ENCODE measurements around the gene LCN12.

LCN12 gene

DNA sequence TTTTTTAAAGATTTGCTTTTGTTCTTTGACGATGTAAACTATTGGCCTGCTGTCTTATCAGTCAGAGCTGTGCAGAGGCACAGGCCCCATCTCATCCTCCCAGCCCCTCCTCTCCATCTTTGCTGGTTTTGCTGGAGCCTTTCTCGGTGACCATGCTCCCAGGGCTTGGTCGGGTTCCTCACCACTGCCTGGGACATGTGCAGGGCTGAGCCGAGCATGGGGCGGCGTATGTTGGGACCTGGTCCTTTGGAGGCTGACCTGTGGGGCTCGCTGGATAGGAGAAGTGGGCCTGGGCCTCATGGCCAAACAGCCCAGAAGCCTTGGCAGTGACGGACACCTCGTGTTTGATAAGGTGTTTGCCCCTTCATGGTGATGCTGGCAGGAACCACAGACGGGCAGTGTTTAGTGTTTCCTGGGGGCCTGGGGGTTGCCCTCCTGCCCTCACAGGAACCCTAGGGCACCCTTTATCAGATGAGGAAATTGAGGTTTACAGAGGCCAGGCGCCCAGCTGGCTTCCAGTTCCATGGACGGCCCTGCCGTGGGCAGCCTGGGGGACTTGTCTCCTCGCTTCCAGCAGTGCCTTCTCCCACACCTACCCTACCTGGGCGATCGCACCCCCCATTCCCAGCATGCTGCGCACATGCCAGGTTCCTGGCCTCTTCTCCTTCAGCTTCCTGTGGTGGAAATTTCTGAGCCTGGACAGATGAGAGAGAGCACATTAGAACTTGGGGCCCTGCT lies 38.2 kb upstream of the LCN12 start:
- H3F3A ChIP-seq (ENCODE audit: control insufficient read depth, insufficient read depth): no peaks in the 10 kb centered on the region
- H3K4me3 ChIP-seq (ENCODE audit: low read length): no peak overlapping the region
- no peak overlapping the region for H3K4me2 ChIP-seq (ENCODE audit: low read length)
- H3K27ac ChIP-seq (ENCODE audit: low read depth, low read length): no peak overlapping the region
- H3K9me2 ChIP-seq (replicated peaks; ENCODE audit: control insufficient read depth, low read length): no peaks in the 10 kb centered on the region
- 0 out of 2 replicates have a peak, but pooled peaks cover 3% of the 10 kb centered on the region for H4K20me1 ChIP-seq (ENCODE audit: control insufficient read depth, insufficient read depth, low read depth, low read length)
- peaks cover 10% of the 10 kb centered on the region for H3K79me2 ChIP-seq (ENCODE audit: control insufficient read depth, low read length)
- no peaks in the 10 kb centered on the region for H3K9me3 ChIP-seq (ENCODE audit: control insufficient read depth, insufficient read depth, low read length)
- TF ChIP-seq, protein P1, sequence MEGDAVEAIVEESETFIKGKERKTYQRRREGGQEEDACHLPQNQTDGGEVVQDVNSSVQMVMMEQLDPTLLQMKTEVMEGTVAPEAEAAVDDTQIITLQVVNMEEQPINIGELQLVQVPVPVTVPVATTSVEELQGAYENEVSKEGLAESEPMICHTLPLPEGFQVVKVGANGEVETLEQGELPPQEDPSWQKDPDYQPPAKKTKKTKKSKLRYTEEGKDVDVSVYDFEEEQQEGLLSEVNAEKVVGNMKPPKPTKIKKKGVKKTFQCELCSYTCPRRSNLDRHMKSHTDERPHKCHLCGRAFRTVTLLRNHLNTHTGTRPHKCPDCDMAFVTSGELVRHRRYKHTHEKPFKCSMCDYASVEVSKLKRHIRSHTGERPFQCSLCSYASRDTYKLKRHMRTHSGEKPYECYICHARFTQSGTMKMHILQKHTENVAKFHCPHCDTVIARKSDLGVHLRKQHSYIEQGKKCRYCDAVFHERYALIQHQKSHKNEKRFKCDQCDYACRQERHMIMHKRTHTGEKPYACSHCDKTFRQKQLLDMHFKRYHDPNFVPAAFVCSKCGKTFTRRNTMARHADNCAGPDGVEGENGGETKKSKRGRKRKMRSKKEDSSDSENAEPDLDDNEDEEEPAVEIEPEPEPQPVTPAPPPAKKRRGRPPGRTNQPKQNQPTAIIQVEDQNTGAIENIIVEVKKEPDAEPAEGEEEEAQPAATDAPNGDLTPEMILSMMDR (IDR thresholded peaks at IDR 0.05; ENCODE audit: low read depth, low read length, poor library complexity, severe bottlenecking): no peak
- TF ChIP-seq EZH2phosphoT487 (IDR thresholded peaks at IDR 0.05; ENCODE audit: borderline replicate concordance, low read length): no peak
- no peaks in the 10 kb centered on the region for H3K4me1 ChIP-seq (ENCODE audit: control insufficient read depth, low read length)
- H3K27me3 ChIP-seq (ENCODE audit: control insufficient read depth, low read length): no peaks in the 10 kb centered on the region
- H3K36me3 ChIP-seq (ENCODE audit: control insufficient read depth, low read length): peaks cover 74% of the 10 kb centered on the region

DNA sequence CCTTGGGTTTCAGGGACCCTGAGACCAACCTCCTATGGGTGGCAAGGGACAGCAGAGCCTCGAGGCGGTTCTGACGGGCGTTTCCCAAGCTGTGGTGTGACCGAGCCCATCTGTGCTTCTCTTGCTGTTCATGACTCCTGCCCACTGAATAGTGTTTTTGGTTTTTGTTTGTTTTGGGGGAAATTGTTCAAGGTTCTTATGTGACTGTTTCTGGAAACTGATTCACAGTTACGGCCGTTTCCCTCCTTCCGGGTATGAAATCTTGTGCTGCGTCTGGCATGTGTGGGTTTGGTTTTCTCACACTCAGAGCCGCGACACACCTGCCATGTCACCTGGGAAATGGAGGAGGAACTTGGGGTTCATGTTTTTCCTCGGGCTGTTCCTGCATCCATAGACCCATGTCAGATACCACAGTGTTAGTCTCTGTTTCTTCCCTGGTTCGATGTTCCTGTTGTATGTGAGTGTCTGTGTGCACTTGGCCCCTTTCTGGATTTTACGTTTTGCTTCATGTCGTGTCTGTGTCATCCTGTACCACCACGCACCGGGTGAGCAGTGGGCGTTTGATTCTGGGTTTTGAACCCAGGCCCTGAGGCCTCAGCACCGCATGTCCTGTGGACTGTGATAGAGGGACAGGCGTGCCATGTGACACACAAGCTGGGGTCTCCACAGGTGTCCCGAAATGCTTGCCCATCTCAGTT lies 36.3 kb upstream of the LCN12 start:
- Histone ChIP-seq H3F3A (ENCODE audit: control insufficient read depth, insufficient read depth) (no peaks in the 10 kb centered on the region), H4K20me1 (ENCODE audit: control insufficient read depth, insufficient read depth, low read depth, low read length) (0 out of 2 replicates have a peak, but pooled peaks cover 3% of the 10 kb centered on the region), H3K4me2 (ENCODE audit: low read length) (no peak overlapping the region), H3K27me3 (ENCODE audit: control insufficient read depth, low read length) (no peaks in the 10 kb centered on the region), H3K9me3 (ENCODE audit: control insufficient read depth, insufficient read depth, low read length) (no peaks in the 10 kb centered on the region), H3K79me2 (ENCODE audit: control insufficient read depth, low read length) (peaks cover 10% of the 10 kb centered on the region), H3K4me3 (ENCODE audit: low read length) (no peak overlapping the region), H3K36me3 (ENCODE audit: control insufficient read depth, low read length) (peaks cover 69% of the 10 kb centered on the region), H3K9me2 (replicated peaks; ENCODE audit: control insufficient read depth, low read length) (no peaks in the 10 kb centered on the region), H3K4me1 (ENCODE audit: control insufficient read depth, low read length) (no peaks in the 10 kb centered on the region), H3K27ac (ENCODE audit: low read depth, low read length) (no peak overlapping the region)
- TF ChIP-seq, protein P1 (IDR thresholded peaks at IDR 0.05; ENCODE audit: low read depth, low read length, poor library complexity, severe bottlenecking): no peak
- no peak for TF ChIP-seq EZH2phosphoT487 (IDR thresholded peaks at IDR 0.05; ENCODE audit: borderline replicate concordance, low read length)

DNA sequence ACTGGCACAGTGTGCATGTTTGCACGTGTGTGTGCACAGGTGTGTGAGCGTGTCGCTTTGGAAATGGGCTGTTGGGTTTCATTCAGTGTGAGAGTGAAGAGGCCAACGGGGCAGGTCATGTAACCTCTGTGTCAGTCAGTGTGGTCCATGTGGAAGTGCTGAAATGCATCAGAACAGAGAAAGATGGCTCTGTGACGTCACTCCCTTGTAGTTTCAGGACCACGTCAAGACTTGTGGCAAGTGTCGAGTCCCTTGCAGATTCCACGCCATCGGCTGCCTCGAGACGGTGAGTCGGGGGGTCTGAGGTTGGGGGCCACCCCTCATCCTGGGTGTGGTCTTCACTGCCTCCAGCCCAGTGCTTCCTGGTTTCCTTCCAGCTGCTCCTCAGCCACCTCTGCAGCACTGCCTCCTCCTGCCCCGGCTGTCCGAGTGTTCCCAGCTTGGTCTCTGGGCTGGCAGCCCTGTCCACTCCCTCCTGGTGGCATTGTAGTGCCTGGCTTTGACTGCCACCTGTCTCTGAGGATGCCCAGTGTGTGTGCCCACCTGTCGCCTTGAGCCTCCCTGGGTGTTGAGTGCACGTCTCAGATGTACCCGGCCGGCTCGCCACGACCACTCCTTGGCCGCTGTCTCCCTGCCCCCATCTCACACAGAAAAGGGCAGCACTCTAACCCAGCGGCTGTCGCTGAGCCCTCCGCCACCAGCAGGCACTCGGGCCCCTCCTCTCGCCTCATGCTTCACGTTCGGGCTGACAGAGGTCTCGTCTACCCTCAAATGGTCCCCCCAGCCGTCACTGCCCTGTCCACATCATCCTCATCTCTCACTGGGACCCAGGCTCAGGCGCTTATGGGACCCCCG lies 35.5 kb upstream of the LCN12 start:
- Histone ChIP-seq H4K20me1 (ENCODE audit: control insufficient read depth, insufficient read depth, low read depth, low read length) (0 out of 2 replicates have a peak, but pooled peaks cover 3% of the 10 kb centered on the region), H3K27me3 (ENCODE audit: control insufficient read depth, low read length) (no peaks in the 10 kb centered on the region), H3K4me3 (ENCODE audit: low read length) (no peak overlapping the region), H3F3A (ENCODE audit: control insufficient read depth, insufficient read depth) (no peaks in the 10 kb centered on the region), H3K9me2 (replicated peaks; ENCODE audit: control insufficient read depth, low read length) (no peaks in the 10 kb centered on the region), H3K4me1 (ENCODE audit: control insufficient read depth, low read length) (no peaks in the 10 kb centered on the region), H3K4me2 (ENCODE audit: low read length) (no peak overlapping the region), H3K79me2 (ENCODE audit: control insufficient read depth, low read length) (peaks cover 10% of the 10 kb centered on the region), H3K27ac (ENCODE audit: low read depth, low read length) (no peak overlapping the region), H3K36me3 (ENCODE audit: control insufficient read depth, low read length) (peaks cover 69% of the 10 kb centered on the region), H3K9me3 (ENCODE audit: control insufficient read depth, insufficient read depth, low read length) (no peaks in the 10 kb centered on the region)
- TF ChIP-seq EZH2phosphoT487 (IDR thresholded peaks at IDR 0.05; ENCODE audit: borderline replicate concordance, low read length): no peak
- TF ChIP-seq, protein P1 (IDR thresholded peaks at IDR 0.05; ENCODE audit: low read depth, low read length, poor library complexity, severe bottlenecking): no peak

Measured in DOHH2 (cell line).